ENCODE data around the gene FOCAD. TPM values are rescaled to one million over a fixed set of nuclear protein-coding genes. Genes with fewer than 3 reads are reported as not detected.

FOCAD gene
- total RNA-seq, 1 donor from 2014 or later, result 57.2 TPM

DNA sequence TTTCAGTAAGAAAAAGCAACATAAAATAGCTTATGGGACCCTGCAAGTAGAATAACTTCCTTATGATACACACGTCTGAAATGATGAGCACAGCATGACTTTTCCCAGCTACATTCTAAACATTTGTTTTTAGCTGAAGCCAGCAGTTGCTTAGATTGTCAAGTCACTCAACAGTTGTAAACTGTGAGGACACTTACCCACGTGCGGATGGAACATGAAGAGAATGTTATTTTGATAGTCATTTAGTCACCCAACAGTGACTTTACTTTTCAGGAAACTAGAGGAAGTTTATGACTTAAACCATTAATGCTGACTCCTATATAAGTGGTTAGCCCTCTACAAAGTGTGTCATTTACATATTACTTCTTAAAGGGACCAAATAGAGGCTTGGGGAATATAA lies 344.4 kb downstream of the FOCAD start:
- H3K4me3 Mint-ChIP-seq (ENCODE audit: unreplicated experiment), result no peak overlapping the region
- peaks cover 3% of the 10 kb centered on the region for H3K4me1 Mint-ChIP-seq (ENCODE audit: unreplicated experiment)
- H3K36me3 Mint-ChIP-seq (ENCODE audit: low read depth, unreplicated experiment), result peaks cover 3% of the 10 kb centered on the region
- TF ChIP-seq, protein P1, sequence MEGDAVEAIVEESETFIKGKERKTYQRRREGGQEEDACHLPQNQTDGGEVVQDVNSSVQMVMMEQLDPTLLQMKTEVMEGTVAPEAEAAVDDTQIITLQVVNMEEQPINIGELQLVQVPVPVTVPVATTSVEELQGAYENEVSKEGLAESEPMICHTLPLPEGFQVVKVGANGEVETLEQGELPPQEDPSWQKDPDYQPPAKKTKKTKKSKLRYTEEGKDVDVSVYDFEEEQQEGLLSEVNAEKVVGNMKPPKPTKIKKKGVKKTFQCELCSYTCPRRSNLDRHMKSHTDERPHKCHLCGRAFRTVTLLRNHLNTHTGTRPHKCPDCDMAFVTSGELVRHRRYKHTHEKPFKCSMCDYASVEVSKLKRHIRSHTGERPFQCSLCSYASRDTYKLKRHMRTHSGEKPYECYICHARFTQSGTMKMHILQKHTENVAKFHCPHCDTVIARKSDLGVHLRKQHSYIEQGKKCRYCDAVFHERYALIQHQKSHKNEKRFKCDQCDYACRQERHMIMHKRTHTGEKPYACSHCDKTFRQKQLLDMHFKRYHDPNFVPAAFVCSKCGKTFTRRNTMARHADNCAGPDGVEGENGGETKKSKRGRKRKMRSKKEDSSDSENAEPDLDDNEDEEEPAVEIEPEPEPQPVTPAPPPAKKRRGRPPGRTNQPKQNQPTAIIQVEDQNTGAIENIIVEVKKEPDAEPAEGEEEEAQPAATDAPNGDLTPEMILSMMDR (IDR thresholded peaks at IDR 0.05; ENCODE audit: unreplicated experiment), result no peak
- no peaks in the 10 kb centered on the region for H3K27me3 Mint-ChIP-seq (ENCODE audit: unreplicated experiment)
- no peak overlapping the region for H3K27ac Mint-ChIP-seq (ENCODE audit: unreplicated experiment)
- DNase-seq (ENCODE audit: low spot score), result no peak
- no peaks in the 10 kb centered on the region for H3K9me3 Mint-ChIP-seq (ENCODE audit: unreplicated experiment)

DNA sequence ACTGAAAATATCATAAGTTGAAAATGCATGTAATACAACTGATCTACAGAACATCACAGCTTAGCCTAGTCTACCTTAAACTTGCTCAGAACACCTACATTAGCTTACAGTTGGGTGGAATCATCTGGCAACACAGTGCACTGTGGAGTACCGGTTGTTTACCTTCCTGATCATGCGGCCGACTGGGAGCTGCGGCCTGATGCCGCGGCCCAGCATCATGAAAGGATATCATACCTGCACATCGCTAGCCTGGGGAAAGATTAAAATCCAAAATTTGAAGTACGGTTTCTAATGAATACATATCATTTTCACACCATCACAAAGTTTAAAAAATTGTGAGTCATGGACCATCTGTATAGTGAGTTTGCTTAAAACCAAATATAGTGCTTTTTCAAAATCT lies 345.6 kb downstream of the FOCAD start:
- DNase-seq (ENCODE audit: low spot score), result no peak
- Mint-ChIP-seq H3K4me3 (ENCODE audit: unreplicated experiment) (no peak overlapping the region), H3K9me3 (ENCODE audit: unreplicated experiment) (no peaks in the 10 kb centered on the region), H3K36me3 (ENCODE audit: low read depth, unreplicated experiment) (no peaks in the 10 kb centered on the region), H3K27me3 (ENCODE audit: unreplicated experiment) (peaks cover 3% of the 10 kb centered on the region), H3K4me1 (ENCODE audit: unreplicated experiment) (peaks cover 3% of the 10 kb centered on the region), H3K27ac (ENCODE audit: unreplicated experiment) (no peak overlapping the region)
- TF ChIP-seq, protein P1 (IDR thresholded peaks at IDR 0.05; ENCODE audit: unreplicated experiment), result no peak

DNA sequence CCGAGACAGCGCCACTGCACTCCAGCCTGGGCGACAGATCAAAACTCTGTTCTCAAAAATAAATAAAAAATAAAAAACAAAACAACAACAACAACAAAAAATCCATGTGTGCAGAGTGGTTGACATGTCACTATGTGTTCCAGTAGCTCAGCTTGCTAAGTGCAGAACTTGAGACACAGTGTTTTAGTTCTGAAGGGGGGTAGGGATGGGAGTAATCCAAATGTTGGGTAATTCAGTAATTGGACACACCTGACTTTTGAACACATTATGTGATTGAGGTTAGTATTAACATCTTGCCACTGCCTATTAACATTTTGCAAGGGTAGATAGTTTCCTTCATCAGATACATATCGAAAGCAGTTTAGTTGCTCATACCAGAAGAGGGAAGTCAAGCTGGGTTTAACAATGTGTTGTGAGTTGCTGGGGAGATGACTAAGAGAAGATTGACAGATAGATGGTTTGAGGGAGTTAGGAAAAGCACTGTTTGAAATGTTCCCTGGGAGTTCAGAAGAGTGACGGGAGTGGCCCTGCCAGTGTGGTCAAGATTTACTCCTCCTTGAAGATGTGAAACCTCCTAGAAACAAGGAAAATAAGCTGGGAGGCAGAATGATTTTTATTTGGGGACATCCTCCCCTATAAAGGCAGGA lies 346.5 kb downstream of the FOCAD start:
- no peaks in the 10 kb centered on the region for H3K36me3 Mint-ChIP-seq (ENCODE audit: low read depth, unreplicated experiment)
- peaks cover 3% of the 10 kb centered on the region for H3K4me1 Mint-ChIP-seq (ENCODE audit: unreplicated experiment)
- peaks cover 3% of the 10 kb centered on the region for H3K27me3 Mint-ChIP-seq (ENCODE audit: unreplicated experiment)
- H3K27ac Mint-ChIP-seq (ENCODE audit: unreplicated experiment), result no peak overlapping the region
- no peak for DNase-seq (ENCODE audit: low spot score)
- TF ChIP-seq, protein P1 (IDR thresholded peaks at IDR 0.05; ENCODE audit: unreplicated experiment), result no peak
- no peak overlapping the region for H3K4me3 Mint-ChIP-seq (ENCODE audit: unreplicated experiment)
- no peaks in the 10 kb centered on the region for H3K9me3 Mint-ChIP-seq (ENCODE audit: unreplicated experiment)

DNA sequence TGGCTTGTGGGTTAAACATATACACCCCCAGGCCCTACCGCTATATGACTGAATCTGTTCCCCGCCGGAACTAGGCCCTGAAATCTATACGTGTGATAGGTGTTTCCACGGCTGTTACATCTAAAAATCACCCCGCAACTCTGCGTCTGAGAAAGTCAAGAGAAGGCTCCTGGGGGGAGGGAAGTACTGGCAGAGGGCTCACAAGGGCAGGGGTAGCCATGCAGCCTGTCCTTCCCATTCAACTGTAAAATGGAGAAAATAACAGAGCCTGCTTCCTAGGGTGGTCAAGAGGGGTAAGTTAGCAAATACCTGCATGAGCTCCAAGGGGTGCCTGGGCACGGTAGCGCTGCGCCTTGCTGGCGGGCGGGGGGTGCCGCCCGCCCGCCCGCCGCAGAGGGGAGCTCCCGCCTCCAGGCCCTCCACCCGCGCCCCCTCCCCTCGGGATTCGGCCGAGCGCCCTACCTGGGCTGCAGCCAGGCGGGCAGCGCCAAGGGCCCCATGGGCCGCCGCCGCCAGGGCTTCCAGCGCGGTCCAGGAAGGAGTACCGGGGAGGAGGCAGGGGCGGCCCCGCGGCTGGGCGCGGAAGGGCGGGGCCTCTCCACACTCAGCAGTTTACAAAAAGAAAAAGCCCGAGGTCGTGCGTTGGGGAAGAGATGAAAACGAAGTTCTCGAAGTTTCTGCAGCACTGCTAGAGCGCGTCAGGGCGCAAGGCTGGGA lies 347.2 kb downstream of the FOCAD start, which contains the start of gene HACD4:
HACD4 (minus strand) TSS at position 550 of the 717 bp plus-strand sequence; CDS start at position 500, 50 bp downstream.
- peaks cover 3% of the 10 kb centered on the region for H3K4me1 Mint-ChIP-seq (ENCODE audit: unreplicated experiment)
- peaks cover 3% of the 10 kb centered on the region for H3K27me3 Mint-ChIP-seq (ENCODE audit: unreplicated experiment)
- DNase-seq (ENCODE audit: low spot score), result peak; percentile 47
- H3K9me3 Mint-ChIP-seq (ENCODE audit: unreplicated experiment), result no peaks in the 10 kb centered on the region
- peak within 1 kb of the TSS; percentile 62 for H3K4me3 Mint-ChIP-seq (ENCODE audit: unreplicated experiment)
- H3K27ac Mint-ChIP-seq (ENCODE audit: unreplicated experiment), result no peak within 1 kb of the TSS
- TF ChIP-seq, protein P1 (IDR thresholded peaks at IDR 0.05; ENCODE audit: unreplicated experiment), result no peak
- no peaks in the 10 kb centered on the region for H3K36me3 Mint-ChIP-seq (ENCODE audit: low read depth, unreplicated experiment)

DNA sequence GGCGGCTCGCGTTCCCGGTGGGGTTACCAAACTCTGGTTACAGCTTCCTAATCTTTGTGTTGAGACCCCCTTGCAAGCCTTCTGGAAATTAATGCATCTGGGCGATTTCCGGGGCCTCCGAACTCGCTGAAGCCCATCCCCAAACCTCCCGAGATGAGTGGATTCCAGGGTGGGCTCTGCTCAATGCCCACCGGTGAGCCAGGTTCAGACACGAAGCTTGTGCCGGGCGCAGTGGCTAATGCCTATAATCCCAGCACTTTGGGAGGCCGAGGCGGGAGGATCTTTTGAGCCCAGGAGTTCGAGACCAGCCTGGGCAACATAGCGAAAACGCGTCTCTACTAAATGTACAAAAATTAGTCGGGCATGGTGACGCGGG lies 347.7 kb downstream of the FOCAD start:
- H3K4me3 Mint-ChIP-seq (ENCODE audit: unreplicated experiment), result peak overlapping the region; percentile 62
- no peaks in the 10 kb centered on the region for H3K9me3 Mint-ChIP-seq (ENCODE audit: unreplicated experiment)
- DNase-seq (ENCODE audit: low spot score), result no peak
- TF ChIP-seq, protein P1 (IDR thresholded peaks at IDR 0.05; ENCODE audit: unreplicated experiment), result no peak
- no peak overlapping the region for H3K27ac Mint-ChIP-seq (ENCODE audit: unreplicated experiment)
- peaks cover 3% of the 10 kb centered on the region for H3K27me3 Mint-ChIP-seq (ENCODE audit: unreplicated experiment)
- H3K36me3 Mint-ChIP-seq (ENCODE audit: low read depth, unreplicated experiment), result no peaks in the 10 kb centered on the region
- H3K4me1 Mint-ChIP-seq (ENCODE audit: unreplicated experiment), result peaks cover 5% of the 10 kb centered on the region

Data from endothelial cell (in vitro differentiated cells).